22Rv1 (cell line): ENCODE measurements around the gene ARID1B.

Experiments used
- ZFX ChIP-seq: fragments of 450-650 bp; IDR thresholded peaks from 2 replicates; pipeline ENCODE4 v1.6.1; 2017; ENCODE audit warnings: antibody characterized with exemption, borderline replicate concordance
- TF ChIP-seq, protein P1 (sequence below): fragments of 450-650 bp; IDR thresholded peaks from 2 replicates; pipeline ENCODE4 v1.5.1; 2017; ENCODE audit warnings: mild to moderate bottlenecking

DNA sequence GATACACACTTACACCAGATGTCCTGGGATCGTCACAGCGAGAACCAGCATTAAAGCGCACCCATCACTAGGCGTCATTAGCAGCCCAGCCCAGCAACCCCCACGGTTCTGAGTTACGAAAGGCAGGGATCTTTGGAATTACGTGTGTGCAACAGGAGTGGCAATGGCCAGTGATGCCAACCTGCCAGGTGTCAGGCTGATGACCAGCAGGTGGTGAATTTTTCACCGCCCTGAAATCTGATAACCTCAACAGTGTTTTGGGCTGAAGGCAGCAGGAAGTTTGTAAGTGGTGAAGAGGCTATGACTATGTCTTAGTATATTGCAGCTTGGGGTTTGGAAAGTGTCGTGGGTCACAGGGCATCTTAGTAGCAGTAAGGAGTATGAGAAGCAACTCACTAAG, 380.1 kb downstream of the ARID1B start:
- TF ChIP-seq, protein P1, sequence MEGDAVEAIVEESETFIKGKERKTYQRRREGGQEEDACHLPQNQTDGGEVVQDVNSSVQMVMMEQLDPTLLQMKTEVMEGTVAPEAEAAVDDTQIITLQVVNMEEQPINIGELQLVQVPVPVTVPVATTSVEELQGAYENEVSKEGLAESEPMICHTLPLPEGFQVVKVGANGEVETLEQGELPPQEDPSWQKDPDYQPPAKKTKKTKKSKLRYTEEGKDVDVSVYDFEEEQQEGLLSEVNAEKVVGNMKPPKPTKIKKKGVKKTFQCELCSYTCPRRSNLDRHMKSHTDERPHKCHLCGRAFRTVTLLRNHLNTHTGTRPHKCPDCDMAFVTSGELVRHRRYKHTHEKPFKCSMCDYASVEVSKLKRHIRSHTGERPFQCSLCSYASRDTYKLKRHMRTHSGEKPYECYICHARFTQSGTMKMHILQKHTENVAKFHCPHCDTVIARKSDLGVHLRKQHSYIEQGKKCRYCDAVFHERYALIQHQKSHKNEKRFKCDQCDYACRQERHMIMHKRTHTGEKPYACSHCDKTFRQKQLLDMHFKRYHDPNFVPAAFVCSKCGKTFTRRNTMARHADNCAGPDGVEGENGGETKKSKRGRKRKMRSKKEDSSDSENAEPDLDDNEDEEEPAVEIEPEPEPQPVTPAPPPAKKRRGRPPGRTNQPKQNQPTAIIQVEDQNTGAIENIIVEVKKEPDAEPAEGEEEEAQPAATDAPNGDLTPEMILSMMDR: no peak
- TF ChIP-seq ZFX: no peak
